HepG2 (cell line): Measurements from ENCODE around the gene SNAI1. TPM values are rescaled to one million over a fixed set of nuclear protein-coding genes. Genes with fewer than 3 reads are reported as not detected.

ENCODE experiments used
- ATAC-seq: fragments of 200-7000 bp; cut with Tn5 transposase; 3 replicates; pipeline ENCODE4 v1.9.1; 2020; ENCODE audit warnings: mild to moderate bottlenecking, moderate library complexity
- BruUV-seq: library from RNA; stranded (reverse); fragments of 400-500 nt; replicated peaks from 2 replicates; lab custom pipeline; 2021; lab: Mats Ljungman, UMichigan
- CTCF ChIA-PET: fragments of 300-600 bp; formaldehyde crosslinking; extraction: SDS; loops from one replicate; lab custom pipeline; 2021; ENCODE audit warnings: low total read pairs, inconsistent platforms, low intra/inter-chr PET ratio; lab: Yijun Ruan, JAX
- POLR2A ChIA-PET: fragments of 350-600 bp; sonication (Branson Sonifier 250); formaldehyde crosslinking; loops from one replicate; lab custom pipeline; 2020; ENCODE audit warnings: antibody characterized with exemption, inconsistent platforms; lab: Yijun Ruan, JAX
- DNase-seq: peaks from one replicate; pipeline ENCODE4 v3.0.0-alpha.2; 2015; ENCODE audit warnings: low spot score
- FAIRE-seq: peaks from 3 replicates; lab custom pipeline; 2011; peaks lifted over from hg19 to GRCh38; lab: Jason Lieb, UNC
- H2AFZ ChIP-seq: one replicate; pipeline ENCODE4 v1.6.1; 2011; ENCODE audit warnings: low read length, inconsistent platforms
- H3K27ac ChIP-seq: fragments of 300-600 bp; 3 replicates; pipeline ENCODE4 v1.8.0; 2011; ENCODE audit warnings: mixed run types, mild to moderate bottlenecking, mixed read lengths, low read length, inconsistent platforms; ENCODE audit not compliant: insufficient read depth; ENCODE audit errors: extremely low read length
- H3K27me3 ChIP-seq, 2 experiments: fragments of 200-600 bp in 1 of 2; 2 replicates in 1 of 2; 3 replicates in 1 of 2; pipeline versions ENCODE4 v1.6.0 to v1.8.0; 2011; ENCODE audit warnings: low read length in 2 of 2, mild to moderate bottlenecking in 2 of 2, moderate library complexity in 2 of 2, inconsistent platforms in 1 of 2; ENCODE audit not compliant: insufficient read depth in 2 of 2, control insufficient read depth in 1 of 2
- H3K36me3 ChIP-seq, 2 experiments: fragments of 200-600 bp in 1 of 2; replicated peaks in 1 of 2; 2 replicates in 1 of 2; 3 replicates in 1 of 2; pipeline versions ENCODE4 v1.5.1 to v1.8.0; 2011; ENCODE audit warnings: low read length in 2 of 2, inconsistent platforms in 1 of 2; ENCODE audit not compliant: insufficient read depth in 2 of 2, control insufficient read depth in 1 of 2
- H3K4me1 ChIP-seq: 2 replicates; pipeline ENCODE4 v1.5.1; 2012; ENCODE audit warnings: low read length, inconsistent platforms; ENCODE audit not compliant: insufficient read depth
- H3K4me2 ChIP-seq: 2 replicates; pipeline ENCODE4 v1.6.0; 2011; ENCODE audit warnings: low read depth, low read length, inconsistent platforms
- H3K4me3 ChIP-seq, 3 experiments: fragments of 200-600 bp in 1 of 3; sonication (generic), shearing (Covaris generic) in 1 of 3; replicated peaks in 1 of 3; 2 replicates each; pipeline ENCODE4 v1.5.1; 2011 to 2016; ENCODE audit warnings: low read length in 3 of 3, inconsistent platforms in 2 of 3, low read depth in 2 of 3, mild to moderate bottlenecking in 2 of 3, control low read depth in 1 of 3, mixed read lengths in 1 of 3; ENCODE audit not compliant: insufficient read depth in 1 of 3
- H3K79me2 ChIP-seq: one replicate; pipeline ENCODE4 v1.6.1; 2011; ENCODE audit warnings: low read length, inconsistent platforms; ENCODE audit not compliant: insufficient read depth
- H3K9ac ChIP-seq: 2 replicates; pipeline ENCODE4 v1.6.0; 2011; ENCODE audit warnings: mild to moderate bottlenecking, low read depth, low read length, inconsistent platforms; ENCODE audit not compliant: insufficient read depth
- H3K9me3 ChIP-seq: 2 replicates; pipeline ENCODE4 v1.5.1; 2012; ENCODE audit warnings: mild to moderate bottlenecking, low read length
- H4K20me1 ChIP-seq: 2 replicates; pipeline ENCODE4 v1.6.0; 2011; ENCODE audit warnings: inconsistent platforms, mild to moderate bottlenecking, low read length, moderate library complexity; ENCODE audit not compliant: insufficient read depth
- CENPX ChIP-seq: sonication (generic); formaldehyde crosslinking; IDR thresholded peaks from 2 replicates; pipeline ENCODE4 v1.9.0; 2021; ENCODE audit warnings: mild to moderate bottlenecking, missing genetic modification reagents, moderate library complexity
- ELF3 ChIP-seq: IDR thresholded peaks from 2 replicates; pipeline ENCODE4 v1.6.1; 2016; ENCODE audit warnings: missing genetic modification reagents, missing compliant biosample characterization
- FOXP1 ChIP-seq, 2 experiments: fragments of 450-650 bp in 1 of 2; IDR thresholded peaks; 2 replicates each; pipeline ENCODE4 v1.6.1; 2017 to 2018; ENCODE audit warnings: antibody characterized with exemption in 1 of 2
- HOXA5 ChIP-seq: sonication (generic); formaldehyde crosslinking; IDR thresholded peaks from 2 replicates; pipeline ENCODE4 v1.4.0; 2020; ENCODE audit warnings: missing genetic modification reagents
- IKZF4 ChIP-seq: sonication (generic); formaldehyde crosslinking; IDR thresholded peaks from 2 replicates; pipeline ENCODE4 v1.5.1; 2020; ENCODE audit warnings: borderline replicate concordance, mild to moderate bottlenecking, low read depth, missing genetic modification reagents; ENCODE audit errors: not compliant biosample characterization
- MED13 ChIP-seq: sonication (generic); formaldehyde crosslinking; IDR thresholded peaks from 2 replicates; pipeline ENCODE4 v1.5.0; 2020; ENCODE audit warnings: missing genetic modification reagents
- NAIF1 ChIP-seq: sonication (generic); formaldehyde crosslinking; IDR thresholded peaks from 2 replicates; pipeline ENCODE4 v1.5.0; 2020; ENCODE audit warnings: mild to moderate bottlenecking, missing genetic modification reagents, borderline replicate concordance
- NFE2L2 ChIP-seq: fragments of 150-350 bp; IDR thresholded peaks from 2 replicates; pipeline ENCODE4 v1.6.1; 2014; ENCODE audit warnings: low read length
- PPARG ChIP-seq: conservative IDR thresholded peaks from 2 replicates; pipeline ENCODE4 v1.6.1; 2016; ENCODE audit warnings: missing biosample characterization, missing genetic modification reagents
- RBAK ChIP-seq: sonication (generic); formaldehyde crosslinking; IDR thresholded peaks from 2 replicates; pipeline ENCODE4 v1.5.1; 2020; ENCODE audit warnings: mild to moderate bottlenecking, missing genetic modification reagents
- ZEB1 ChIP-seq: IDR thresholded peaks from 2 replicates; pipeline ENCODE4 v1.6.1; 2012; ENCODE audit warnings: mild to moderate bottlenecking, low read depth, inconsistent platforms; ENCODE audit not compliant: insufficient replicate concordance
- ZNF142 ChIP-seq: sonication (generic); formaldehyde crosslinking; IDR thresholded peaks from 2 replicates; pipeline ENCODE4 v1.4.0; 2020; ENCODE audit warnings: missing genetic modification reagents
- ZNF30 ChIP-seq: sonication (generic); formaldehyde crosslinking; IDR thresholded peaks from 2 replicates; pipeline ENCODE4 v1.5.0; 2020; ENCODE audit warnings: mild to moderate bottlenecking, missing genetic modification reagents
- ZNF451 ChIP-seq: sonication (generic); formaldehyde crosslinking; IDR thresholded peaks from 2 replicates; pipeline ENCODE4 v1.5.0; 2020; ENCODE audit warnings: mild to moderate bottlenecking, missing genetic modification reagents
- ZNF530 ChIP-seq: sonication (generic); formaldehyde crosslinking; IDR thresholded peaks from 2 replicates; pipeline ENCODE4 v1.5.0; 2020; ENCODE audit warnings: low read depth, mild to moderate bottlenecking, missing genetic modification reagents
- ZNF724P ChIP-seq: sonication (generic); formaldehyde crosslinking; IDR thresholded peaks from 2 replicates; pipeline ENCODE4 v1.8.0; 2022; ENCODE audit warnings: missing genetic modification reagents, borderline replicate concordance
- ZNF839 ChIP-seq: sonication (generic); formaldehyde crosslinking; IDR thresholded peaks from 2 replicates; pipeline ENCODE4 v1.4.0; 2020; ENCODE audit warnings: missing genetic modification reagents, mild to moderate bottlenecking, borderline replicate concordance
- WGBS: methylation state at CpG from one replicate; pipeline ENCODE4 v1.1.6; 2017; ENCODE audit warnings: low lambda C conversion rate; 5-methylcytosine and 5-hydroxymethylcytosine counted together
- in situ Hi-C: cut with HindIII; loops from 2 replicates; pipeline ENCODE4 v1.10.0; 2017; ENCODE audit warnings: low pct_unique_long_range_greater_than_20kb; ENCODE audit not compliant: extremely low pct_ligation_motif_present
- intact Hi-C: fragments of 100-400 bp; cut with micrococcal nuclease; formaldehyde crosslinking; loops from one replicate; pipeline ENCODE4 v1.10.0; 2022; ENCODE audit not compliant: unreplicated experiment
- polyA plus RNA-seq, 8 experiments: library from polyadenylated mRNA; depleted of rRNA in 3 of 8; stranded (reverse) in 7 of 8; unstranded in 1 of 8; fragments of >200 nt; fragmentation: Illumina TruSeq in 4 of 8; extraction: Trizol in 4 of 8; gene quantifications; 2 replicates each; pipeline versions ENCODE4 v1.2.1 to v1.2.3, GENCODE V29; 2011 to 2016; ENCODE audit warnings: low read depth in 4 of 8, missing spikeins in 1 of 8, mixed read lengths in 1 of 8; ENCODE audit not compliant: insufficient read depth in 1 of 8
- total RNA-seq, 5 experiments: library from RNA; depleted of rRNA; stranded (reverse); fragments of >200 nt; fragmentation: Illumina TruSeq; extraction: Trizol; gene quantifications; 2 replicates each; pipeline ENCODE4 v1.2.3, GENCODE V29; 2016; ENCODE audit warnings: low read depth in 1 of 5
- TF ChIP-seq, protein P1 (sequence below): sonication (generic); formaldehyde crosslinking; IDR thresholded peaks from 2 replicates; pipeline ENCODE4 v1.4.0; 2020; ENCODE audit warnings: missing genetic modification reagents, borderline replicate concordance

SNAI1 gene
- total and polyA plus RNA-seq, 2 of the 13 experiments (the other 11 are each of a cell fraction or from before 2014, with no cell fraction given), result 1.3 to 1.4 TPM

DNA sequence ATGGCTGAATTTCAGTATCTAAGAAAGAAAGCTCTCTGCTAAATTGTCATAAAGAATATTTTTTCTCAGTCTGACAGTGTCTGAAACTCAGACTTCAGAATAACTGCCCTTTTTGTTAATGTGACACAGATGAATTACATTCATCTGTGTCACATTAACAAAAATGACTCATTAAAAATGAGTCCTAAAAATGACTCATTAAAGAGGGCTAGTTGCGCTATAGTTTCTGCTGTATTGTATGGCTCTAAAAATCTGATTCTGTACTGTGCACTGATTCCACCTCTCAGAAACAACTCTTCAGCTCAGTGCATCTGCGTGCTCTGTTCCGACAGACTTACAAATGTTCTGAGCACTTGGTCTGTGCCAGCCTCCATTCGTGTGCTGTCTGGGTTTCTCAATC, 31.6 kb upstream of the SNAI1 start:
- Histone ChIP-seq H3K36me3 (peaks cover 44 to 82% of the 10 kb centered on the region in 2 experiments), H3K4me3 (no peak overlapping the region), H3K9ac (no peak overlapping the region), H3K9me3 (no peaks in the 10 kb centered on the region), H3K27ac (no peak overlapping the region), H2AFZ (no peak overlapping the region), H3K27me3 (no peaks in the 10 kb centered on the region), H4K20me1 (no peaks in the 10 kb centered on the region), H3K4me2 (no peak overlapping the region), H3K4me1 (peaks cover 33% of the 10 kb centered on the region), H3K79me2 (peaks cover 7% of the 10 kb centered on the region)
- no peak for FAIRE-seq
- intact Hi-C loops (no loop called here), in situ Hi-C loops (no loop called here)
- POLR2A ChIA-PET, result interaction anchor here (1.2 to 4.9 kb wide), 2 partner anchors 9 to 15 kb away, joined by 3 to 13 read pairs; partner anchors contain the start of gene RNF114
- no peak for ATAC-seq
- WGBS, result 93% methylated on average over 4 of the region's 4 CpGs
- TF ChIP-seq ELF3, result no peak
- TF ChIP-seq FOXP1 (IDR thresholded peaks at IDR 0.05), result no peak
- no peak for TF ChIP-seq FOXP1 (CRISPR knock-in tag; IDR thresholded peaks at IDR 0.05)
- TF ChIP-seq MED13 (CRISPR knock-in tag), result no peak
- no peak for TF ChIP-seq IKZF4 (CRISPR knock-in tag)
- TF ChIP-seq ZNF839, result no peak
- no peak for TF ChIP-seq ZNF451 (CRISPR knock-in tag)
- no peak for TF ChIP-seq HOXA5
- TF ChIP-seq, protein P1, sequence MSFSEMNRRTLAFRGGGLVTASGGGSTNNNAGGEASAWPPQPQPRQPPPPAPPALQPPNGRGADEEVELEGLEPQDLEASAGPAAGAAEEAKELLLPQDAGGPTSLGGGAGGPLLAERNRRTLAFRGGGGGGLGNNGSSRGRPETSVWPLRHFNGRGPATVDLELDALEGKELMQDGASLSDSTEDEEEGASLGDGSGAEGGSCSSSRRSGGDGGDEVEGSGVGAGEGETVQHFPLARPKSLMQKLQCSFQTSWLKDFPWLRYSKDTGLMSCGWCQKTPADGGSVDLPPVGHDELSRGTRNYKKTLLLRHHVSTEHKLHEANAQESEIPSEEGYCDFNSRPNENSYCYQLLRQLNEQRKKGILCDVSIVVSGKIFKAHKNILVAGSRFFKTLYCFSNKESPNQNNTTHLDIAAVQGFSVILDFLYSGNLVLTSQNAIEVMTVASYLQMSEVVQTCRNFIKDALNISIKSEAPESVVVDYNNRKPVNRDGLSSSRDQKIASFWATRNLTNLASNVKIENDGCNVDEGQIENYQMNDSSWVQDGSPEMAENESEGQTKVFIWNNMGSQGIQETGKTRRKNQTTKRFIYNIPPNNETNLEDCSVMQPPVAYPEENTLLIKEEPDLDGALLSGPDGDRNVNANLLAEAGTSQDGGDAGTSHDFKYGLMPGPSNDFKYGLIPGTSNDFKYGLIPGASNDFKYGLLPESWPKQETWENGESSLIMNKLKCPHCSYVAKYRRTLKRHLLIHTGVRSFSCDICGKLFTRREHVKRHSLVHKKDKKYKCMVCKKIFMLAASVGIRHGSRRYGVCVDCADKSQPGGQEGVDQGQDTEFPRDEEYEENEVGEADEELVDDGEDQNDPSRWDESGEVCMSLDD (CRISPR knock-in tag), result no peak
- no peak for TF ChIP-seq ZEB1
- no peak for TF ChIP-seq ZNF142 (CRISPR knock-in tag)
- no peak for TF ChIP-seq NFE2L2
- TF ChIP-seq ZNF724P (CRISPR knock-in tag), result no peak
- no peak for TF ChIP-seq RBAK (CRISPR knock-in tag)
- no peak for TF ChIP-seq CENPX (CRISPR knock-in tag)
- TF ChIP-seq ZNF530, result no peak
- no peak for TF ChIP-seq PPARG (CRISPR knock-in tag)
- TF ChIP-seq ZNF30, result no peak
- no peak for TF ChIP-seq NAIF1 (CRISPR knock-in tag)
- no peak for DNase-seq
- BruUV-seq, result no TSS peak
- CTCF ChIA-PET, result no interaction called here
